Fibroblast of the conjunctiva (primary cell): Measurements from ENCODE around the gene NINL.
A peak's percentile ranks its signal among the peaks of the same experiment; 100 is the strongest.
"Not testable (repeated sequence)": the region's sequence is repeated elsewhere in the genome, so short reads cannot be mapped to it uniquely, and the experiment has no call there.

Experiments used
- DNase-seq: peaks from one replicate; pipeline ENCODE4 v3.0.0-alpha.2; 2010; ENCODE audit warnings: low read depth

The NINL gene

GRCh38 chr20:25584905-25585704 lies at the start of gene NINL:
TSS of gene NINL (minus strand) at chr20:25585531. CDS start at chr20:25526587, 58,944 bp downstream.
- DNase-seq, result no peak

GRCh38 chr20:25632940-25633790 lies 47.8 kb upstream of the NINL start:
- no peak for DNase-seq

GRCh38 chr20:25630615-25631014 lies 45.3 kb upstream of the NINL start:
- DNase-seq, result not testable (repeated sequence)

GRCh38 chr20:25629816-25630499 lies 44.6 kb upstream of the NINL start:
- DNase-seq, result no peak

- no peak for DNase-seq
Observed at GRCh38 chr20:25626779-25627178, 41.4 kb upstream of the NINL start.

- no peak for DNase-seq
Observed at GRCh38 chr20:25624500-25624939, 39.2 kb upstream of the NINL start.

- peak; percentile 96 for DNase-seq
Observed at GRCh38 chr20:25623736-25624499, 38.6 kb upstream of the NINL start, which contains the start of gene NANP. TSS of gene NANP (minus strand) at chr20:25624014. CDS start at chr20:25623948, 66 bp downstream.

GRCh38 chr20:25623225-25623735 lies 37.9 kb upstream of the NINL start:
- DNase-seq, result no peak

GRCh38 chr20:25622450-25623224 lies 37.3 kb upstream of the NINL start:
- no peak for DNase-seq

- DNase-seq, result no peak
Observed at GRCh38 chr20:25622049-25622448, 36.7 kb upstream of the NINL start.

- no peak for DNase-seq
Observed at GRCh38 chr20:25619514-25619913, 34.2 kb upstream of the NINL start.

- no peak for DNase-seq
Observed at GRCh38 chr20:25608774-25609173, 23.4 kb upstream of the NINL start.

- DNase-seq, result no peak
Observed at GRCh38 chr20:25606094-25606695, 20.9 kb upstream of the NINL start.

- no peak for DNase-seq
Observed at GRCh38 chr20:25605148-25605547, 19.8 kb upstream of the NINL start.

- no peak for DNase-seq
Observed at GRCh38 chr20:25604611-25605010, 19.3 kb upstream of the NINL start.

- DNase-seq, result not testable (repeated sequence)
Observed at GRCh38 chr20:25602914-25603309, 17.6 kb upstream of the NINL start.

- not testable (repeated sequence) for DNase-seq
Observed at GRCh38 chr20:25602191-25602913, 17.0 kb upstream of the NINL start.

GRCh38 chr20:25601659-25602058 lies 16.3 kb upstream of the NINL start:
- no peak for DNase-seq

- DNase-seq, result no peak
Observed at GRCh38 chr20:25600632-25601031, 15.3 kb upstream of the NINL start.
